Upper lobe of left lung (tissue), 4 donors: Measurements from ENCODE around the gene IL21.

Experiments used
- EP300 ChIP-seq, 4 donors: sonication (generic); formaldehyde crosslinking; IDR thresholded peaks; one replicate each; pipeline ENCODE4 v1.5.1; 2017; ENCODE audit warnings: antibody characterized with exemption in 4 of 4, control low read depth in 2 of 4
- POLR2A ChIP-seq, 4 donors: fragments of 450-650 bp; IDR thresholded peaks; one replicate each; pipeline ENCODE4 v1.5.1; 2016 to 2017; ENCODE audit warnings: antibody characterized with exemption in 4 of 4, mild to moderate bottlenecking in 2 of 4

GRCh38 chr4:122663291-122663690, 42.4 kb upstream of the IL21 start:
- no peak for TF ChIP-seq EP300 (IDR thresholded peaks at IDR 0.05)
- no peak for TF ChIP-seq POLR2A (IDR thresholded peaks at IDR 0.05)
